ENCODE data around the gene METRN.

METRN gene

DNA sequence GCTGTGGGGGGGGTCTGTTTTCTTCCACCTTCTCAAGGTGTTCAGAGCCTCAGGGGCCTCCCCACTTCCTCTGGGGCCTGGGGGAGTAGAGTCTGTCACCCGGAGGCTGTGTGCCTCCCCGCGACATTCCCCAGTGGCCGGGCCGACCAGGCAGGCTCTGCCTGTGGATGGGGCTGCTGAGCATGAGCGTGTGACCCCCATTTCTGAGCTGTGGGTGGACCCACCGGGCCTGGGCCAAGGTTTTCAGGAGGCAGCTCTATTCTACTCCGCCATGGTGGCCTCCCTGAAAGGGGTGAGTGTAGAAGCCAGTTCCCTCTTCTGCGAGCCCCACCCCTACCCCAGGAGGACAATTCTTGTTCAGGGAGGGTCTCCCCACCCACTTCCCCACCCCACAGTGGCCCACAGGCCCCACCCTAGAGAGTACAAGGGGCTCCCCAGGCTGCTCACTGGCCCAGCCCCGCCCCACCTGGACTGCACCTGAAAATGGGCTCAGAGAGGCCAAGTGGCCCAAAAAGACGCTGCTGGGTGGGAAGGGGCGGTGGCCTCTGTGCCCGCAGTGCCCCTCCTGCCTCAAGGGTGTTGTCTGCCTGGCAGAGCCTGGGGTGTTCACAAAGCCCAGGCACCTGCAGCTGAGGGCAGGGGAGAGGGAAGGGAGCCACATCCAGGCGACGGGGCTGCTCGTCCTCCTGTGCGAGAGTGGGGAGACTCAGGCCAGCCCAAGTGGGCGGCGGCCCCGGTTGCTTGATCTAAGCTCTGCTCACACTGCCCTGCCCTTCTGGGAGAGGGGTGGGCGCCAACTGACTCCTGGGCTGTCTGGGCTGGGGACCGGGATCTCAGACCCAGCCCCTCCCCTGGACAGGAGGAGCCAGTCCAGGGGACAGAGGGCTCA lies 47.0 kb downstream of the METRN start:
- no peak for DNase-seq

DNA sequence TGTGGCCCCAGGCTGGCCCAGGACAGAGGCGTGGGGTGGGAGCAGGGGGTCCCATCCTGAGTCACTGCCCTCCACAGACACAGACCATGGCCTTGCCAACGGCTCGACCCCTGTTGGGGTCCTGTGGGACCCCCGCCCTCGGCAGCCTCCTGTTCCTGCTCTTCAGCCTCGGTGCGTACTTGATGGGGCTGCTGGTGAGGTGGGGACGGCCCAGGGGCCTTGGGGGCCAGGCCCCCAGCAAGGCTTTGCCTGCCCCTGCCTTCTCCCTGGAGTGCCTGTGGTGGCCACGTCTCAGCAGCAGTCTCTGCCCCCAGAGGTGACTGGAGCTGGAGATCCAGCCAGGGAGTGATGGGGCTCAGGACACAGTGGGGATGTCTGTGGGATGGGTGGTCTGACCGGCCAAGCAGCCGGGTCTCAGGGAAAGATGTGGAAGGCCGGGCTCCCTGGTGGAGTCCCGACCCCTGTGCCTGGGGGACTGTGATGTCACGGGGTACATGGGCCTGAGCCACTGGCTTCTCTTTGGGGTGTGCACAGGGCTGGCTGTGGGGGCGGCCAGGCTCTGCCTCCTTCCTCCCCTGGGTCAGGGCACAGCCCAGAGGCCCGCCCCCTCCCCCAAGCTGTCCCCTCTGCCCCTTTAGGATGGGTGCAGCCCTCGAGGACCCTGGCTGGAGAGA lies 47.8 kb downstream of the METRN start:
- no peak for DNase-seq

DNA sequence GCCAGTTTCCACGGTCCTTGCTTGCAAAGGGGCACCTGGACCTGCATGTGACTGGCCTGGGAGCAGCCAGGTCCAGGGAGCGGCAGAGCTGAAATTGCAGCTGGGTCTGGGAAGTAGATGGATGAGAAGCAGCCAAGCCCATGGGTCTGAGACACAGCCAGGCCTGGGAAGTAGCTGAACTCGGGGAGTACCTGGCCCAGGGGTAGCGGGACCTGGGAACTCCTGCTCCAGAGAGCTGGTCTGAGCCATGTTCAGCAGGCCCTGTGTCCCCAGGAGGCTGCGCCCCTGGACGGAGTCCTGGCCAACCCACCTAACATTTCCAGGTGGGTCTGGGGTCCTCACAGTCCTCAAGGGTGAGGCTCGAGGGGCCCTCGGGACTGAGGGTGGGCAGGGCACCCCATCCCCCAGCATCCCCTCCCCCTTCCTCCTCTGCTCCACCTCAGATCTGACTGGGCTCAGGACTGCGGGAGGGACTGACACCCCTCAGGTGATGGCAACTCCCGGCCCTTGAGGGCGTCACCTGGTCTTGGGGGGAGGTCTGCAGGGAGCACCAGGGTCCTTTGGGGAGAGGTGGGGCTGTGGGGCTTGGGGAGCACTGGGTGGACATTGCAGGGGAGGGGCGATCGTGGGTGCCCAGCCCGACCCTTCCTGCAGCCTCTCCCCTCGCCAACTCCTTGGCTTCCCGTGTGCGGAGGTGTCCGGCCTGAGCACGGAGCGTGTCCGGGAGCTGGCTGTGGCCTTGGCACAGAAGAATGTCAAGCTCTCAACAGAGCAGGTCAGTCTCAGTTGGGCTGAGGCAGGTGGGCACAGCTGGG lies 48.7 kb downstream of the METRN start:
- DNase-seq = no peak

DNA sequence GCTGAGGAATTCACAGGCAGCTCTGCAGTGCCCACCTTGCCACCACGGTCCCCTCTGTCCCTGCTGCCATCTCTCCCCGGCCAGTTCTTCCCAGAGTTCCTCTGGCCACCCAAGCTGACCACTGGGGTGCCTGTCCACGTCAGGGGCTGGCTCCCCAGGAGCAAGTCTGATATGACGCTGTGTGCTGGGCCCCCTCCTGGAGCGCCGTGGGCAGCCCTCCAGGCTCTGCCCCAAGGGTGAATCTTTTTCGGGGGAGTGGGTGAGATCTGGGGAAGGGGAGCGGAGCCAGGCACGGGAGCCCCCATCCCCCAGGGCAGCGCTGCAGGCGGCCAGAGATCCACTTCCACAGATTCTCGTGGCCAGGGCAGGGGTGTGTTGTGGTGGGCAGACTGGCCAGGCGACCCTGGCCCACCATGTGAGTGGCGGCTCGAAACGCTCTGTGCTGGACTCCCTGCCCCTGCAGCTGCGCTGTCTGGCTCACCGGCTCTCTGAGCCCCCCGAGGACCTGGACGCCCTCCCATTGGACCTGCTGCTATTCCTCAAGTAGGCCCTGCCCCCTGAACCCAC lies 49.3 kb downstream of the METRN start:
- DNase-seq = no peak

DNA sequence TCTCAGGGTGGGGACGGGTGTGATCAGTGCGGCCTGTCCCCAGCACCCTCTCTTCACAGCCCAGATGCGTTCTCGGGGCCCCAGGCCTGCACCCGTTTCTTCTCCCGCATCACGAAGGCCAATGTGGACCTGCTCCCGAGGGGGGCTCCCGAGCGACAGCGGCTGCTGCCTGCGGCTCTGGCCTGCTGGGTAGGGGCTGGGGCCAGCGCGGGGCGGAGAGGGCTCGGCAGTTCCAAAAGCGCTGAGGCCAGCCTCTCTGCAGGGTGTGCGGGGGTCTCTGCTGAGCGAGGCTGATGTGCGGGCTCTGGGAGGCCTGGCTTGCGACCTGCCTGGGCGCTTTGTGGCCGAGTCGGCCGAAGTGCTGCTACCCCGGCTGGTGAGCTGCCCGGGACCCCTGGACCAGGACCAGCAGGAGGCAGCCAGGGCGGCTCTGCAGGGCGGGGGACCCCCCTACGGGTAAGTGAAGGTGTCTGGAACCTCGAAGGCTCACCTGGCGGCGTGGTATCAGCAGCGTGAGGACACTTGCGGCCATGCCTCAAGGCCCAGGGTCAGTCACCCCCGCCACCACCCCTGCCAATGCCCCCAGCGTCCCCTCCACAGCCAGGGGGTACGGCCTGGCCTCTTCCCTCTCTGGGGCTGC lies 50.0 kb downstream of the METRN start:
- DNase-seq = no peak

DNA sequence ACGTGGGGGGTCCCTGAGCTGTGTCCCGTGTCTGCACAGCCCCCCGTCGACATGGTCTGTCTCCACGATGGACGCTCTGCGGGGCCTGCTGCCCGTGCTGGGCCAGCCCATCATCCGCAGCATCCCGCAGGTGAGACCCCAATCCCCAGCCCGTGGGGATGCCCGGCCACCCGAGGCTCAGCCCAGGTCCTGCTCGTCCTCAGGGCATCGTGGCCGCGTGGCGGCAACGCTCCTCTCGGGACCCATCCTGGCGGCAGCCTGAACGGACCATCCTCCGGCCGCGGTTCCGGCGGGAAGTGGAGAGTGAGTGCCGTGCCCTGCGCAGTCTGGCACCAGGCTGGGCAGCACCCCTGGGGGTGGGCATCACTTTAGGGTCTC lies 50.6 kb downstream of the METRN start:
- no peak for DNase-seq

DNA sequence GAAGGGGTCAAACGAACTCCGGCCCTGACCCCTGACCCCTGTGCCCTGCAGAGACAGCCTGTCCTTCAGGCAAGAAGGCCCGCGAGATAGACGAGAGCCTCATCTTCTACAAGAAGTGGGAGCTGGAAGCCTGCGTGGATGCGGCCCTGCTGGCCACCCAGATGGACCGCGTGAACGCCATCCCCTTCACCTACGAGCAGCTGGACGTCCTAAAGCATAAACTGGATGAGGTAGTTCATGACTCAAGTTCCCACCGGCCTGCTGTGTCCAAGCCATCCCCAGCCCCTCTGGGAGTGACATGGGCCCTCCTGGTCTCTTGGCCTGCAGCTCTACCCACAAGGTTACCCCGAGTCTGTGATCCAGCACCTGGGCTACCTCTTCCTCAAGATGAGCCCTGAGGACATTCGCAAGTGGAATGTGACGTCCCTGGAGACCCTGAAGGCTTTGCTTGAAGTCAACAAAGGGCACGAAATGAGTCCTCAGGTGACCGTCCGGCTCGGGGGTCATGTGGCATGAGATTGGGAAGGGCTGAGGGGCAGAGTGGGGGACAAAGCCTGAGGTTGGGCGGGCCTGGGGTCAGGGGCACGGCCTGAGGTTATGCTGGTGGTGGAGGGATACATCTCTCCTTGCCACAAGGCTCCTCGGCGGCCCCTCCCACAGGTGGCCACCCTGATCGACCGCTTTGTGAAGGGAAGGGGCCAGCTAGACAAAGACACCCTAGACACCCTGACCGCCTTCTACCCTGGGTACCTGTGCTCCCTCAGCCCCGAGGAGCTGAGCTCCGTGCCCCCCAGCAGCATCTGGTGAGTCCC lies 51.3 kb downstream of the METRN start:
- DNase-seq = no peak

DNA sequence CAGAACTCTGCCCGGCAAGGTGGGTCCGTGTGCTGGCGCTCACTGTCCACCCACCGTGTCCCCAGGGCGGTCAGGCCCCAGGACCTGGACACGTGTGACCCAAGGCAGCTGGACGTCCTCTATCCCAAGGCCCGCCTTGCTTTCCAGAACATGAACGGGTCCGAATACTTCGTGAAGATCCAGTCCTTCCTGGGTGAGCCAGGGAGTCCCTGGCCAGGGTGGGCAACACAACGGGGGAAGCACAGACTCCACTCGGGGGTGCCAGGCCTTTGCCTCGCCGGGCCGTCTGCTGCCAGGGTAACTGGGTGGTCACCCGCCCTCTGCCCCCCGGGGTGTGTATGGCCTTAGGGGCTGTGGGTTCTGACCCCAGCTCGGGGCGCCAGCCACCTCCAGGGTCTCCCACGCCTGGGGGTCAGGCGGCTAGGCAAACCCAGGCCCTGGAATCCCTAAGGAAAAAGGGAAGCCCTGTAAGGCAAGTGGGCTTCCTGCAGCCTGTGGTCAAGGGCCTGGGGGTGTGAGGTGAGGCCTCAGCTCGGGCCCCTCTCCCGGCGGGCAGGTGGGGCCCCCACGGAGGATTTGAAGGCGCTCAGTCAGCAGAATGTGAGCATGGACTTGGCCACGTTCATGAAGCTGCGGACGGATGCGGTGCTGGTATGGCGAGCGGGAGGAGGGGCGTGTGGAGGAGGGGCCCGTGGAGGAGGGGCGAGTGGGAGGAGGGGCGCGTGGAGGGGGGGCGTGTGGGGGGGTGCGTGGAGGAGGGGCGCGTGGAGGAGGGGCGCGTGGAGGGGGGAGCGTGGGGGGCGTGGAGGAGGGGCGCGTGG lies 52.1 kb downstream of the METRN start:
- DNase-seq = no peak

DNA sequence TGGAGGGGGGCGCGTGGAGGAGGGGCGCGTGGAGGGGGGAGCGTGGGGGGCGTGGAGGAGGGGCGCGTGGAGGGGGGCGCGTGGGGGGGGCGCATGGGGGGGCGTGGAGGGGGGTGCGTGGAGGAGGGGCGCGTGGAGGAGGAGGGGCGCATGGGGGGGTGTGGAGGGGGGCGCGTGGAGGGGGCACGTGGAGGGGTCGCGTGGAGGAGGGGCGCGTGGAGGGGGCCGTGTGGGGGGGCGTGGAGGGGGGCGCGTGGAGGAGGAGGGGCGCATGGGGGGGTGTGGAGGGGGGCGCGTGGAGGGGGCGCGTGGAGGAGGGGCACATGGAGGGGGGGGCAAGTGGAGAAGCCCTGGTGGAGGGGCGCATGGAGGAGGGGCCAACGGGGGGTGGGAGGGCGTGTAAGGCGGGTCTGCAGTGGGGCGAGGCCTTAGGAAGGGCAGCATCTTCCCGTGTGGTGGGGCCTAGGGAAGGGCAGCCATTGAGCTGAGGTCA lies 52.9 kb downstream of the METRN start:
- no peak for DNase-seq

DNA sequence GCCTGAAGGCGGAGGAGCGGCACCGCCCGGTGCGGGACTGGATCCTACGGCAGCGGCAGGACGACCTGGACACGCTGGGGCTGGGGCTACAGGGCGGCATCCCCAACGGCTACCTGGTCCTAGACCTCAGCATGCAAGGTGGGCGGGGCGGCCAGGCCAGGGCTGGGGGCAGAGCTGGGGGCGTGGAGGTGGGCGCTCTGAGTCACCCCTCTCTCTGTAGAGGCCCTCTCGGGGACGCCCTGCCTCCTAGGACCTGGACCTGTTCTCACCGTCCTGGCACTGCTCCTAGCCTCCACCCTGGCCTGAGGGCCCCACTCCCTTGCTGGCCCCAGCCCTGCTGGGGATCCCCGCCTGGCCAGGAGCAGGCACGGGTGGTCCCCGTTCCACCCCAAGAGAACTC lies 53.5 kb downstream of the METRN start:
- no peak for DNase-seq

Measured in NCI-H2081 (cell line).